H9 (cell line): Measurements from ENCODE around the gene DDX4. TPM values are rescaled to one million over a fixed set of nuclear protein-coding genes. Genes with fewer than 3 reads are reported as not detected.
"Not testable (repeated sequence)": the region's sequence is repeated elsewhere in the genome, so short reads cannot be mapped to it uniquely, and the experiment has no call there.

ENCODE experiments used
- DNase-seq: peaks from one replicate; pipeline ENCODE4 v3.0.0-alpha.2; 2017
- H2AFZ ChIP-seq: one replicate; pipeline ENCODE4 v1.6.1; 2013; ENCODE audit warnings: mild to moderate bottlenecking, low read length, control low read depth, moderate library complexity
- H2AK5ac ChIP-seq: 2 replicates; pipeline ENCODE4 v1.6.1; 2013; ENCODE audit warnings: low read length, control low read depth, mixed read lengths; ENCODE audit not compliant: insufficient read length
- H2BK120ac ChIP-seq: one replicate; pipeline ENCODE4 v1.6.1; 2013; ENCODE audit warnings: low read depth, mild to moderate bottlenecking, low read length, control low read depth, inconsistent platforms; ENCODE audit not compliant: poor library complexity, severe bottlenecking
- H2BK12ac ChIP-seq: 2 replicates; pipeline ENCODE4 v1.6.1; 2013; ENCODE audit warnings: low read length, control low read depth, mixed read lengths, low read depth; ENCODE audit not compliant: insufficient read length
- H2BK15ac ChIP-seq: 2 replicates; pipeline ENCODE4 v1.6.1; 2013; ENCODE audit warnings: low read depth, low read length, control low read depth
- H2BK20ac ChIP-seq: one replicate; pipeline ENCODE4 v1.6.1; 2013; ENCODE audit warnings: low read depth, mild to moderate bottlenecking, low read length, control low read depth, inconsistent platforms; ENCODE audit not compliant: poor library complexity, severe bottlenecking
- H2BK5ac ChIP-seq: 2 replicates; pipeline ENCODE4 v1.6.1; 2013; ENCODE audit warnings: low read length, control low read depth, mixed read lengths; ENCODE audit not compliant: insufficient read length
- H3K14ac ChIP-seq: 2 replicates; pipeline ENCODE4 v1.6.1; 2013; ENCODE audit warnings: low read length, control low read depth; ENCODE audit not compliant: insufficient read depth
- H3K18ac ChIP-seq: 2 replicates; pipeline ENCODE4 v1.6.1; 2013; ENCODE audit warnings: low read depth, mild to moderate bottlenecking, mixed read lengths, low read length, control low read depth; ENCODE audit not compliant: insufficient read length
- H3K23ac ChIP-seq: 2 replicates; pipeline ENCODE4 v1.6.1; 2013; ENCODE audit warnings: low read length, control low read depth, mixed read lengths, low read depth; ENCODE audit not compliant: insufficient read length
- H3K23me2 ChIP-seq: 2 replicates; pipeline ENCODE4 v1.6.1; 2013; ENCODE audit warnings: low read depth, mild to moderate bottlenecking, mixed read lengths, low read length, control low read depth; ENCODE audit not compliant: insufficient read length, poor library complexity, severe bottlenecking
- H3K27ac ChIP-seq: 2 replicates; pipeline ENCODE4 v1.5.1; 2013; ENCODE audit warnings: low read length, control low read depth, mixed read lengths, low read depth; ENCODE audit not compliant: insufficient read length
- H3K27me3 ChIP-seq: 2 replicates; pipeline ENCODE4 v1.6.1; 2013; ENCODE audit warnings: low read length, control low read depth, inconsistent platforms; ENCODE audit not compliant: insufficient read depth
- H3K4ac ChIP-seq: 2 replicates; pipeline ENCODE4 v1.6.1; 2013; ENCODE audit warnings: low read depth, mild to moderate bottlenecking, control low read depth, inconsistent platforms, low read length, moderate library complexity
- H3K4me1 ChIP-seq: 2 replicates; pipeline ENCODE4 v1.6.1; 2013; ENCODE audit warnings: low read length, control low read depth, inconsistent platforms; ENCODE audit not compliant: insufficient read depth
- H3K4me2 ChIP-seq: 2 replicates; pipeline ENCODE4 v1.6.1; 2013; ENCODE audit warnings: low read length, control low read depth, mixed read lengths; ENCODE audit not compliant: insufficient read length, insufficient read depth
- H3K56ac ChIP-seq: 2 replicates; pipeline ENCODE4 v1.6.1; 2013; ENCODE audit warnings: low read depth, mild to moderate bottlenecking, mixed read lengths, low read length, control low read depth; ENCODE audit not compliant: insufficient read length
- H3K79me1 ChIP-seq: 2 replicates; pipeline ENCODE4 v1.6.1; 2013; ENCODE audit warnings: low read depth, mild to moderate bottlenecking, moderate library complexity, low read length, control low read depth, inconsistent platforms; ENCODE audit not compliant: insufficient read depth, poor library complexity, severe bottlenecking
- H3K79me2 ChIP-seq: 2 replicates; pipeline ENCODE4 v1.6.1; 2013; ENCODE audit warnings: low read length, control low read depth, inconsistent platforms; ENCODE audit not compliant: insufficient read depth
- H3K9ac ChIP-seq: 2 replicates; pipeline ENCODE4 v1.6.1; 2013; ENCODE audit warnings: low read length, control low read depth, mixed read lengths; ENCODE audit not compliant: insufficient read length; ENCODE audit errors: extremely low read depth
- H3K9me3 ChIP-seq: one replicate; pipeline ENCODE4 v1.6.1; 2013; ENCODE audit warnings: low read depth, low read length, inconsistent platforms; ENCODE audit not compliant: control insufficient read depth
- H3T11ph ChIP-seq: one replicate; pipeline ENCODE4 v1.6.1; 2013; ENCODE audit warnings: mild to moderate bottlenecking, low read length, control low read depth, inconsistent platforms
- H4K20me1 ChIP-seq: one replicate; pipeline ENCODE4 v1.6.1; 2013; ENCODE audit not compliant: control insufficient read depth, insufficient read length, insufficient read depth
- H4K5ac ChIP-seq: 2 replicates; pipeline ENCODE4 v1.6.1; 2013; ENCODE audit warnings: low read depth, mild to moderate bottlenecking, mixed read lengths, low read length, control low read depth; ENCODE audit not compliant: insufficient read length
- H4K8ac ChIP-seq: replicated peaks from 2 replicates; pipeline ENCODE4 v1.6.1; 2013; ENCODE audit warnings: low read length, control low read depth, mixed read lengths, low read depth; ENCODE audit not compliant: insufficient read length
- H4K91ac ChIP-seq: 2 replicates; pipeline ENCODE4 v1.6.1; 2013; ENCODE audit warnings: low read depth, mild to moderate bottlenecking, moderate library complexity, mixed read lengths, low read length, control low read depth; ENCODE audit not compliant: insufficient read length
- H3K27ac Mint-ChIP-seq, 3 experiments: 2 replicates in 2 of 3; 3 replicates in 1 of 3; pipeline ENCODE4 v1.8.0; 2020 to 2021; ENCODE audit warnings: mixed read lengths in 3 of 3, mild to moderate bottlenecking in 1 of 3, moderate library complexity in 1 of 3
- H3K27me3 Mint-ChIP-seq: 2 replicates; pipeline ENCODE4 v1.8.0; 2021; ENCODE audit warnings: low read depth, mild to moderate bottlenecking, moderate library complexity, mixed read lengths
- H3K36me3 Mint-ChIP-seq, 3 experiments: 2 replicates in 2 of 3; 3 replicates in 1 of 3; pipeline ENCODE4 v1.8.0; 2020 to 2021; ENCODE audit warnings: low read depth in 3 of 3, mixed read lengths in 3 of 3; ENCODE audit not compliant: insufficient read depth in 1 of 3
- H3K4me1 Mint-ChIP-seq, 2 experiments: 2 replicates each; pipeline ENCODE4 v1.8.0; 2020; ENCODE audit warnings: mixed read lengths in 2 of 2
- H3K4me3 Mint-ChIP-seq, 2 experiments: 2 replicates in 1 of 2; 3 replicates in 1 of 2; pipeline ENCODE4 v1.8.0; 2020 to 2021; ENCODE audit warnings: mild to moderate bottlenecking in 2 of 2, mixed read lengths in 2 of 2, moderate library complexity in 1 of 2
- H3K9me3 Mint-ChIP-seq, 2 experiments: 2 replicates in 1 of 2; 3 replicates in 1 of 2; pipeline ENCODE4 v1.8.0; 2020; ENCODE audit warnings: mild to moderate bottlenecking in 2 of 2, mixed read lengths in 2 of 2, moderate library complexity in 1 of 2
- WGBS: extraction: QIAGEN DNeasy Blood & Tissue Kit; methylation state at CpG from one replicate; pipeline ENCODE4 v1.1.7; 2013; ENCODE audit warnings: missing lambda C conversion rate, low lambda C conversion rate, mixed read lengths; ENCODE audit not compliant: insufficient read length; ENCODE audit errors: extremely low coverage; 5-methylcytosine and 5-hydroxymethylcytosine counted together
- total RNA-seq: library from RNA; stranded (reverse); gene quantifications from 2 replicates; pipeline ENCODE4 v1.2.1, GENCODE V29; 2021
- TF ChIP-seq, protein P1 (sequence below): fragments of 200-600 bp; sonication (generic); conservative IDR thresholded peaks from 3 replicates; pipeline ENCODE4 v1.8.0; 2021; ENCODE audit warnings: antibody characterized with exemption, mild to moderate bottlenecking

DDX4 gene
- total RNA-seq, 1 experiment from 2014 or later, result not detected

DNA sequence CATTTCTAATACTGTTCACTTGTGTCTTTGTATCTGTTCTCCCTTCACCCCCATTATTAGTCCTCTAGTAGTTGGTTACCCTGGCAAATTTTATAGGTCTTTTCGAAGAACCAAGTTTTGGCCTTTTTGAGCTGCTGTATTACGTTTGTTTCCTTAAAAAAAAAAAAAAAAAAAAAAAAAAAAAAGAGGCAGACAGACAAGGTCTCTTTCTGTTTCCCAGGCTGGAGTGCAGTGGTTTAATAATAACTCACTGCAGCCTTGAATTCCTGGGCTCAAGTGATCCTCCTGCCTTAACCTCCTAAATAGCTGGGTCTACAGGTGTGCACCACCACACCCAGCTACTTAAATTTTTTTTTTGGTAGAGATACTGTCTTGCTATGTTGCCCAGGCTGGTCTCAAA, 20.9 kb downstream of the DDX4 start:
- H2BK12ac ChIP-seq, result no peak overlapping the region
- no peak overlapping the region for H4K8ac ChIP-seq
- no peak overlapping the region for H2AK5ac ChIP-seq
- WGBS, result no CpG with 5 or more reads among the region's 2 CpGs
- no peaks in the 10 kb centered on the region for H3K9me3 ChIP-seq
- H3K56ac ChIP-seq, result no peak overlapping the region
- H3K4me1 Mint-ChIP-seq, result no peaks in the 10 kb centered on the region
- H2BK120ac ChIP-seq, result no peak overlapping the region
- H2AFZ ChIP-seq, result no peak overlapping the region
- H3K9ac ChIP-seq, result no peak overlapping the region
- no peak overlapping the region for H3K27ac Mint-ChIP-seq
- H3K36me3 Mint-ChIP-seq, result no peaks in the 10 kb centered on the region
- H3K23me2 ChIP-seq, result no peaks in the 10 kb centered on the region
- H3T11ph ChIP-seq, result no peak overlapping the region
- no peaks in the 10 kb centered on the region for H3K27me3 ChIP-seq
- H4K91ac ChIP-seq, result no peak overlapping the region
- DNase-seq, result no peak
- H3K4ac ChIP-seq, result no peak overlapping the region
- H3K4me1 ChIP-seq, result no peaks in the 10 kb centered on the region
- no peak overlapping the region for H2BK5ac ChIP-seq
- H3K79me1 ChIP-seq, result no peaks in the 10 kb centered on the region
- no peak overlapping the region for H3K4me3 Mint-ChIP-seq
- H3K4me2 ChIP-seq, result no peak overlapping the region
- H3K9me3 Mint-ChIP-seq, result no peaks in the 10 kb centered on the region
- no peak overlapping the region for H2BK20ac ChIP-seq
- H4K5ac ChIP-seq, result no peak overlapping the region
- TF ChIP-seq, protein P1, sequence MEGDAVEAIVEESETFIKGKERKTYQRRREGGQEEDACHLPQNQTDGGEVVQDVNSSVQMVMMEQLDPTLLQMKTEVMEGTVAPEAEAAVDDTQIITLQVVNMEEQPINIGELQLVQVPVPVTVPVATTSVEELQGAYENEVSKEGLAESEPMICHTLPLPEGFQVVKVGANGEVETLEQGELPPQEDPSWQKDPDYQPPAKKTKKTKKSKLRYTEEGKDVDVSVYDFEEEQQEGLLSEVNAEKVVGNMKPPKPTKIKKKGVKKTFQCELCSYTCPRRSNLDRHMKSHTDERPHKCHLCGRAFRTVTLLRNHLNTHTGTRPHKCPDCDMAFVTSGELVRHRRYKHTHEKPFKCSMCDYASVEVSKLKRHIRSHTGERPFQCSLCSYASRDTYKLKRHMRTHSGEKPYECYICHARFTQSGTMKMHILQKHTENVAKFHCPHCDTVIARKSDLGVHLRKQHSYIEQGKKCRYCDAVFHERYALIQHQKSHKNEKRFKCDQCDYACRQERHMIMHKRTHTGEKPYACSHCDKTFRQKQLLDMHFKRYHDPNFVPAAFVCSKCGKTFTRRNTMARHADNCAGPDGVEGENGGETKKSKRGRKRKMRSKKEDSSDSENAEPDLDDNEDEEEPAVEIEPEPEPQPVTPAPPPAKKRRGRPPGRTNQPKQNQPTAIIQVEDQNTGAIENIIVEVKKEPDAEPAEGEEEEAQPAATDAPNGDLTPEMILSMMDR, result no peak
- no peak overlapping the region for H3K14ac ChIP-seq
- no peak overlapping the region for H2BK15ac ChIP-seq
- no peak overlapping the region for H3K18ac ChIP-seq
- no peak overlapping the region for H3K23ac ChIP-seq
- H3K27me3 Mint-ChIP-seq, result no peaks in the 10 kb centered on the region
- H3K79me2 ChIP-seq, result no peaks in the 10 kb centered on the region
- H4K20me1 ChIP-seq, result no peaks in the 10 kb centered on the region
- no peak overlapping the region for H3K27ac ChIP-seq

DNA sequence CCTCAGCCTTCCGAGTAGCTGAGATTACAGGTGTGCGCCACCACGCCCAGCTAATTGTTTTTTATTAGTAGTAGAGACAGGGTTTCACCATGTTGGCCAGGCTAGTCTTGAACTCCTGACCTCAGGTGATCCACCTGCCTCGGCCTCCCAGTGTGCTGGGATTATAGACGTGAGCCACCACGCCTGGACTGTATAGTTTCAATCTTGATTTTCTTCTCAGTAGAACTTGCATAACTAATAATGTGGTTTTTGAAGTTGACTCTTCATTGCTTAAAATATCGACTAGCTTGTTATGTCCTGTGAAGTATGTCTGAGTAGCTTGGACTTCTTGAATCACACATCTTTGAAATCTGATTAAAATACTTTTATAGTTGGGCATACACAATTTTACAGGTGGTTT, 23.9 kb downstream of the DDX4 start:
- H2AK5ac ChIP-seq, H2BK5ac ChIP-seq, H3K27ac ChIP-seq, H3K27ac Mint-ChIP-seq, H3K27me3 ChIP-seq, H3K9me3 Mint-ChIP-seq, H3K14ac ChIP-seq, H2AFZ ChIP-seq, H3K4ac ChIP-seq, H3K23me2 ChIP-seq, H3T11ph ChIP-seq, H3K4me3 Mint-ChIP-seq, DNase-seq, H3K27me3 Mint-ChIP-seq, H3K79me1 ChIP-seq, H3K18ac ChIP-seq, H3K4me2 ChIP-seq, H3K56ac ChIP-seq, H2BK20ac ChIP-seq, H3K23ac ChIP-seq, H3K9me3 ChIP-seq, H3K9ac ChIP-seq, H3K79me2 ChIP-seq, H2BK15ac ChIP-seq, H3K4me1 Mint-ChIP-seq, H4K20me1 ChIP-seq, H3K4me1 ChIP-seq, H4K8ac ChIP-seq, H4K5ac ChIP-seq, H2BK12ac ChIP-seq, H2BK120ac ChIP-seq, H3K36me3 Mint-ChIP-seq, H4K91ac ChIP-seq: not testable (repeated sequence)
- no CpG with 5 or more reads among the region's 7 CpGs for WGBS
